GM18505 (cell line): ENCODE results near the gene UXS1.

Experiments used
- ATAC-seq: cut with Tn5 transposase; IDR thresholded peaks from one replicate; pipeline ENCODE4 v1.9.1; 2021; ENCODE audit not compliant: unreplicated experiment
- POLR2A ChIP-seq: IDR thresholded peaks from 4 replicates; pipeline ENCODE4 v1.6.1; 2011; ENCODE audit warnings: borderline replicate concordance; ENCODE audit not compliant: insufficient read depth, insufficient read length; ENCODE audit errors: extremely low read depth

UXS1 gene

DNA sequence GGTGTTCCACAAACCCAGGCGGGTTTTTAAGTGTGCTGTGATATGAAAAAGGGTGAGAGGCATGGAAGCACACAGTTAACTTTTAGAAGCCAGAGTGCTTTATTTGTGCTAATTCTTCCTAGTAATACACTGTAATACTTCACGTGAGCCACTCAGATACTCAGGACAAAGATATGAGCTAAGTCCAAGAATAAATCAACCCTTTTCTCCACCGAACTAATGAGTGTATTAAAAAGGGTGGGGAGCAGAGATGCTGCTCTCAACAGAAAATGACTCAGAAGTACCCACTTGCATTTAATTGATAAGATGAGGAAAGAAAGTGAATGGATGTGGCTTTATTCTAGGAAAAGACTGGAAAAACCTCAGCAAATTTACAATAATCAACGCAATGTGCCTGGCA, 79.9 kb downstream of the UXS1 start:
- ATAC-seq = no peak
- no peak for TF ChIP-seq POLR2A

DNA sequence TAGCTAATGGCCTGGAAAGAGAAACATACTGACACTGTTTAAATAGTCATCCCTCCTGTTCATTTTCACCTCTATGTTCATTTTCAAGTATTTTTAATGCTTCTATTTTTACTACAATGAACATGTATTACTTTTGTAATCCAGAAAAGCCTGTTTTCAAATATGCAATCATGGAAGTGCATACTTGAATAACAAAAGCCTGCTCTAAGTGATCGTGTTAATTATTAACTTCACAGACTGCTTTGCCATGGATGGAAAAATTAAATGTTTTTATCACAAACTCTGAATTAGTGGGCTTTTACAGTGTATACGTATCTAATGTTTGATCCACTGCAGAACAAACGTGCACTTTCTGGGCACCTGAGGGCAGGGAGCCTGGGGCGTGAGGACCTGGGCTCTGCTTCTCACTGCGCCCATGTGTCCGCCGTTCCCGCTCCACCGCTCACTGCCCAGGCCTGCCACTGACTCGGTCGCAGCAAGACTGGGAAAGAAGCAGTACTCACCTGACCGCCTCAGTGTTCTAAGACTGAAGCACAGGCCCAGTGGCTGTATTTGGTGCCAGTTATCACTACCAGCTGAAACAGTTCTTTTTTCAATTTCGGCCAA, 80.6 kb downstream of the UXS1 start:
- ATAC-seq = no peak
- TF ChIP-seq POLR2A = no peak

GRCh38 chr2:106111882-106112571, 82.1 kb downstream of the UXS1 start:
- no peak for ATAC-seq
- no peak for TF ChIP-seq POLR2A

DNA sequence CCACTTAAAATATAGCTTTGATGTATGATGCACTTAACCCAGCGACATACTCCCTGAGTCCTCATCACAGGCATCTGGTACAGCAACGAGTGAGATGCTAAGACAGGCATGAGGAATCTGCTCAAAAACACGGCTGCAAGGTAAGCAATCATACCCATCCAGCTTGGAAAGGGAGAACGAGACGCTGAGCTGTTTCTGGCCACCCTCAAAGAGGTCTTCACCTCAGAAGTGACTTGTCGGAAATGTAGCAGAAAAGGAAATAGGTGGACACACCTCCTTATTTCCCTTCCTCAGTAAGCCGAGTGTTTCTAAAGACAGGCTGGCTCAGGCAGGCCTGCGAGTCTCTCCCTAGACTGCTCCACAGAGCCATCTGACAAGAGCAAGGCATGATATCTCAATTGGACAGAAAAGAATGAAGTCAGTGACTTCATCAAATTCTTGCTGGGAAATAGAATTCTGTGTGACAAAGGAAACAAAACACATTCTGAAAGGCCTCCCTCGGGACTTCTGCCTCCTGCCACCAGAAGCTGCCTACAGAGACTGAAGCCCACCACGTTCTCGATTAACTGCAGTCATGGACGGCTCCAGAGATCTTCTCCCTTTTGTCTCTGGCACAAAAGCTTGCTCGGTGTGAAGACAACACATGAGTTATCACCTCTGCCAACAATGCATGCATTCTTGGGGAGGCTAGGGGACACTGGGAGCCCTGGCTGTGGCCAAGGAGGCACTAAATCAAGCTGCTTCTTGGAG, 84.3 kb downstream of the UXS1 start:
- ATAC-seq = no peak
- no peak for TF ChIP-seq POLR2A

DNA sequence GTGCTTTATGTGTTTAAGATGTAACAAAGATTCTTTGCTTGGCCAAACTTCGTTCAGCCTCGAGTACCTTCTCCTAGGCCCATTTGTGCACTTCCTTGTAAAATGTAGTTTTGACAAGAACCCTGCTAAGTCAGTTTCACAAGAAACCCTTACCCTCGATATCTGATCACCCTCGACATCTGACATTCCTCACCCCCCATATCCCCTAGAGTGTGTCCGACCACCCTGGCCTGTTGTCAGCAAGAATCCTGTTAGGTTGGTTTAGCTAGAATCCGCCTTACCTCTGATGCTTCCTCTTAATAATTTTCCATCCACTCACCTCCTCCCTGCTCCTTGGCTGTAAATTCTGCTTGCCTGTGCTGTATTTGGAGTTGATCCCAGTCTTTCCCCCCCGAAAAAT, 85.3 kb downstream of the UXS1 start:
- no peak for TF ChIP-seq POLR2A
- no peak for ATAC-seq

GRCh38 chr2:106108351-106108750, 85.8 kb downstream of the UXS1 start:
- TF ChIP-seq POLR2A = no peak
- ATAC-seq = no peak

DNA sequence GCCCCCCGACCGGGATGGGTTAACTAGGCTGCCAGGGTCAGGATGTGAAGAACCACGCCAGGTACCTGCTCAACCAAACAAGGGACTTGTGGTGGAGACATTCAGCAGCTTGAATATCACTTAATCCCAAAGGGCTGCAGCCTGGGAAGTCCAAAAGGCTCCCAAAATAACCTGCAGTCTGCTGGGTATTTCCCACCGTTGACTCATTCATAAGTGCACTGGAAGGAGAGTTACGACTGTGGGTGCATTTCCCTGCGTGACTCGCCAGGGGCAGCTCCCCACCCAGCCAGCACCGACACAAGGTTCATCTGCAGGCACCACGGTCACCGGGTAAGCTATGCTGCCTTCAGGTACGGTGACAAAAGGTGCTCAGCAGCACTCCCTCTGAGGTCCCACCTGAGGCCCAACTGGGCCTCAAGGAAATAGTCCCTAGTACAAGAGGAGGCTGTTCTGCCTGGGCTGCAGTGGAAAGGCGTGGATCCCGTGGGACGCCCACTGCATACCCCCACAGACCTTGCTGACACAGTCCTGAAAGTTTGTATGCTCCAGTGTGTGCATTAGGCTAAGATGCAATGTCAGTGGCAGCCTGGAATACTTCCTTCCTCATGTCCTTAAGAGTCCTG, 86.5 kb downstream of the UXS1 start:
- peak; percentile 80 for ATAC-seq
- no peak for TF ChIP-seq POLR2A

GRCh38 chr2:106106622-106107508, 87.2 kb downstream of the UXS1 start:
- ATAC-seq = no peak
- no peak for TF ChIP-seq POLR2A

DNA sequence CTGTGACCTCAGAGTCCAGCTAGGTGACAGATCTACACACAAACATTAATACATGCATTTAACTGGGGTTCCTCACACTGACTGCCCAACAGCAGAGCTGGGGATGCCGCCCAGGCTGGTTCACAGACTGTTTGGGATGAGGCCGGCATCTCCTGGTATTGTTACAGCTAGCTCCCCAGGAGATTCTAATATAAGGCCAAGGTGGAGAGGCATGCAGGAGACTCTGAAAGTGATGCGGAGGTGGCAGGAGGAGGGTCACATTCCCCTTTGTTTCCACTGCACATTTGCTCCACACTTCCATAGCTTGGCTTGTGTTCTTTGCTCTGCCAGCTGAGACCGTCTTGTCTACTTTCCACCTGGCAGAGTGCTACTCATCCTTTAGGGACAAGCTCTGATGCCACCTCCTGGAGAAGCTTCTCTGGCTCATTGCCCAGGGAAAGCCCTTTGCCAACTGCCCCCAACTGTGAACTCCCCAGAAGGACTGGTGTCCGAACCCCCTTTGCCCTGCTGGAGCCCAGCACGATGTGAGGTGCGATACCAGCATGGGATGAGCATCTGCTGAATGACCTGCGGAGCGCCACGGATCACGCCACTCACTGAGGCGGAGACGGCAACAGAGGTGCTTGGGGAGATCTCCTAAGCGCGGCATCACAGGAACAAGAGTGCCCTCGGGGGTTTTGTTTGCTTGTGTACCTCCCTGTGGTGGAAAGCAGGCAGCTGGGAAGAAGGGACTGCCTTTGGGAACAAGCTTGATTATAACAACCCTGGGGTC, 88.8 kb downstream of the UXS1 start:
- no peak for ATAC-seq
- no peak for TF ChIP-seq POLR2A

DNA sequence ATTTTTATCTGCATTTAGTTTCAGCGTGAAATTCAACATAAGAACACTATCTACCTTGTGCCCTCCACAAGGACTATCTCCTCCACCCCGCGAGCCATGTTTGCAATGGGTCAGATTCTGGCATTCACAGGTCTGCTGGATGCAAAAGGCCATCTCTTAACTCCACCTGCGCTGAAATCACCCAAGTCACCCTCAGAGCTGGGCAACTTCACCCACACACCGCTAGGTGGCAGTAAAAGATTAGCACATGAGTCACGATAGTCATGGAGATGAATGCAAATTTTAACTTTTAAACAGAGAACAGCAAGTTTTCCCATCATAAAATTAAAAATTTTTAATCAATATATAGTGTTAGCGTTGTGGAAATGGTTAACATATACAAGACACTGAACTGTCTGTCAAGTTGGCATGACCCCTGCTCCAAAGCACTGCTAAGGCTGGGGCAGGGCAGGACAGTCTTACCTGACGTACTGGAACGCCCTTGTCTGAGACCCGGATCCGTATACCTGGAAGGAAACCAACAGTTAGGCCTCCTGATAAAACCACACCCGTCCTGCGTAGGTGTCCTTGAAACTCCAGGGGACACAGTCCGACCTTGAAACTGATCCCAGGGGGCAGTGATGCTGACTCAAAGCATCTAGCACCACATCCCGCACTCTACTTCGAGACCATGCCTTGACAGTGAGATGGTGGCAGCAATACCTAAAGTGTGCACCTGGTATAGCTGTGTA, 89.6 kb downstream of the UXS1 start:
- no peak for TF ChIP-seq POLR2A
- peak; percentile 49 for ATAC-seq

- no peak for TF ChIP-seq POLR2A
- ATAC-seq = no peak
Observed at GRCh38 chr2:106099691-106100090, 94.4 kb downstream of the UXS1 start.
